NK-92 (cell line): ENCODE results near the gene CCKAR.
"Not testable (repeated sequence)": the region's sequence is repeated elsewhere in the genome, so short reads cannot be mapped to it uniquely, and the experiment has no call there.

Experiments used
- DNase-seq: peaks from one replicate; lab custom pipeline; 2025; ENCODE audit not compliant: unreplicated experiment; lab: John Stamatoyannopoulos, UW

Gene CCKAR, protein sequence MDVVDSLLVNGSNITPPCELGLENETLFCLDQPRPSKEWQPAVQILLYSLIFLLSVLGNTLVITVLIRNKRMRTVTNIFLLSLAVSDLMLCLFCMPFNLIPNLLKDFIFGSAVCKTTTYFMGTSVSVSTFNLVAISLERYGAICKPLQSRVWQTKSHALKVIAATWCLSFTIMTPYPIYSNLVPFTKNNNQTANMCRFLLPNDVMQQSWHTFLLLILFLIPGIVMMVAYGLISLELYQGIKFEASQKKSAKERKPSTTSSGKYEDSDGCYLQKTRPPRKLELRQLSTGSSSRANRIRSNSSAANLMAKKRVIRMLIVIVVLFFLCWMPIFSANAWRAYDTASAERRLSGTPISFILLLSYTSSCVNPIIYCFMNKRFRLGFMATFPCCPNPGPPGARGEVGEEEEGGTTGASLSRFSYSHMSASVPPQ

DNA sequence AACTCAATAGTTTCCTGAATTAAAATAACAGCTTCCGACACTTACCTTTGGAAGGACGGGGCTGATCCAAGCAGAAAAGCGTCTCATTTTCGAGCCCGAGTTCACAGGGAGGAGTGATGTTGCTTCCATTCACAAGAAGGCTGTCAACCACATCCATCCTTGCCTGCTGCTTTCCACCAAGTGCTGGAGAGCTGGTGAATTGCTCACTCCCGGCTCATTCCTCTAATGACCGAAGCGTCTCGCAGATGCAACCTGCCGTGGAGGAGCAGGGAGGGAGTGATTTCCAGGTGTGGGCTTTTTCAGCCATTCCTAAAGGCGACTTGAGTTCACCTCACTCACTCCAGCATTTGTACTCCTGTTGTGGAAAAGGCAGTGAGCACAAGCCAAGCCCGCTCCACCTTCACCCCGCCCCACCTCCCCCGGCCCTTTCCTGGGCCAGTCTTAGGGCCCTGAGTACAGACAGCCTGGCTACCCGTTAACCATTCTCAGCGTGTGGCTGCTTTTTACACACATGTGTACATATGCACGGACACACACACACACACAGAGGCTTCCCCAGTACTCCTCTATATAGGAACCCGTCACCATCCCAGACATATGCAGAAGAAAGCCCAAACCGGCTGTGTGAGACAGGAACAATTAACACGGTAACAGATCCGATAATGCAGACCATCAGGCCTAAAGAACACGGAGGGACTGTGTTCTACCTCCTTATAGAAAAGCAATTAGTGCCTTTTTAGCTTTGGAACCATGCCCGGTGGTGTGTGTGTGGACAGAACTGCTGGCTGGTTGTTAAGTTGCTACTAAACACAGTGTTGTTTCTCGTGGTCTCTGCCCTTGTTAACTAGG lies at the start of gene CCKAR:
CCKAR (minus strand) TSS at position 374 of the 849 bp plus-strand sequence; CDS start at position 157, 217 bp downstream.
- DNase-seq = no peak

DNA sequence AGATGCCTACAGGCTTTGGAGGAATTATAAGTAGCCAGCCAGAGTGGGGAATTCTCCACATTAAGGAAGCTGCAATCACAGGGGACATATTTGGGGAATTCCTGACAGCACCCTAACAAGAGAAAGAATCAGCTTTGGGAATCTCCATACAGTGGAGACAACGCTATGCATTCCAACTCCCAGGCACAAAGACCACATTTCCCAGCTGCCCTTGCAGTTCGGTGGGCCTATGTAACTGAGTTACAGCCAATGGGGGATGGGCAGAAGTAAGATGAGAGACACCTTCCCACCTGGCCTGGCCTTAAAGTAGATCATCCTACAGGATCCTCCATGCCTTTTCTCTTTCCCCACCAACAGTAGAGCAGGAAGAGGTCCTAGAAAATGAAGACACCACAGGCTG lies 43.4 kb upstream of the CCKAR start:
- no peak for DNase-seq

GRCh38 chr4:26531491-26532116 lies 41.3 kb upstream of the CCKAR start:
- DNase-seq = no peak

DNA sequence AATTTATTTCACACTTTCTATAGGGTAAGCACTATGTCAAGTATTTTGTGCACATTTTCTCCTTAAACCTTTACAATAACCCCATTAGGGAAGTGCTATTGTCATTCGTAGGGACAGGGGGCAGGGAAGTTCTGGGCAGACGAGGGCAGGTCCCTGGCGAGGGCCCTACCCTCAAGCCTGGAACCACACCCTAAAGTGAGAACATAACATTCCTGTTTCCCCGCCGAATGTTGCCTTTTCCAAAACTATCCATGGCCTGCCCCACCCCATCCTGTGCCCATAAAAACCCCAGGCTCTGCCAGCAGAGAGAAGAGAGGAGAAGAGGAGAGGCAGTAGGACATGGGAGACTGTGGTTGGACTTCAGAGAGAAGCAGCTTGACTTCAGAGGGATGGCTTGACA lies 39.8 kb upstream of the CCKAR start:
- no peak for DNase-seq

DNA sequence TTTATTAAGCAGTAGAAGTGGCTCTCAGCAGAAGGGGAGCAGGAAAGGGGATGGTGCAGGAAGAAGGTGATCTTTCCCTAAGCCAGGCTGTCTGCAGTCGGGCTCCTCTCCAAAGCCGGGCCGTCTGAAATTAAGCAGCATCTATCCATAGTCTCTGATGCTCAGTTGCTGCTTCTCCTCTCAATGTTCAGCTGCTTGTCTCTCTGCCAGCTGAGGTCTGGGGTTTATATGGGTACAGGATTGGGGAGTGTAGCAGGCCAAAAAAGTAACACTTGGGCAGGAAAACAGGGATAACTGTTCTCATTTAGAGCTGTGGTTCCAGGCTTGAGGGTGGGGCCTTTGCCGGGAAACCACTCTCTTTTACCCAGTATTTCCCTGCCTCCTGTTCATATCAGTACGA lies 39.2 kb upstream of the CCKAR start:
- DNase-seq = no peak

DNA sequence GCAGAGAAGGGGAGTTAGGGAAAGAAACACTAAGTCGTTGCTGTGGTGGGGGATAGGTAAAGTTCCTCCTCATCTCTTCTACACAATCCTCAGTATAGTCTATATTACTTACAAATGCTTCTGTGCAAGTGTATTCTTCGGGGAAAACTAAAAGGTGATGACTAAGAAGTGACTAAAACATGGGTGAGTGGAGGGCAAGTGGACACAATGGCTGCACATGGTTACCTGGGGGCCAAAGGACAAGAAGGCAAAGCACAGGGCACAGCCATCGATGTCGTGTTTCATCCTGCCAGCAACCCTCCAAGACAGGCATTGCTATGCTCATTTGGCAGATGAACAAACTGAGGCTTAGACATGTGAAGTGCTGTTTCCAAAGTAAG lies 35.5 kb upstream of the CCKAR start:
- DNase-seq = no peak

DNA sequence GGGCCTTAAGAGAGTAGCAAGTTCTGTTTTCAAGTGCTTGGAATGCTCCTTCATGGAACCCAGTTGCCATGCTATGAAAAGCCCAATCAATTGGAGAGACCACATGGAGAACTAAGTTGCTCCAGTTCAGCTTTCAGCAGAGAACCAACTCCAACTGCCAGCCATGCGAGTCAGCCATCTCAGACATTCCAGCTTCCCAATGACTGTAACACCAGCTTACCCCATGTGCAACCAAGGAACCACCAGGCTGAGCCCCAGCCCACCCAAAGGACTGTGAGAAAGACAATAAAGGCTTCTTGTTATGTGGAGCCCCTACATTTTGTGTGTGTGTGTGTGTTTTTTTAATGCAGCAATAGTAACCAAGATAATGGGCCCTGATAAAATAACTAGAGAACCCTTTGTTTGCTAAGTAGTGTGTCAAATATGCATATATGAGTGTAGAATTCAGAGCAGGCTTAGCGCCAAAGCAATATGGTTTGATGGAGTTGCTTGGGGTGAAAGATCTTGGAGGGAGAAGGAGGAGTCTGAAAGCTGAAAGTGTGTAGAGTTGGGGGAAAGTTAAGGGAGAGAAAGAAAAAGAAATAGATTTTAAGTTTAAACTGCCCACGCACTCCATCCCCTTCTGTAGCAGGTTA lies 35.0 kb upstream of the CCKAR start:
- DNase-seq = no peak

DNA sequence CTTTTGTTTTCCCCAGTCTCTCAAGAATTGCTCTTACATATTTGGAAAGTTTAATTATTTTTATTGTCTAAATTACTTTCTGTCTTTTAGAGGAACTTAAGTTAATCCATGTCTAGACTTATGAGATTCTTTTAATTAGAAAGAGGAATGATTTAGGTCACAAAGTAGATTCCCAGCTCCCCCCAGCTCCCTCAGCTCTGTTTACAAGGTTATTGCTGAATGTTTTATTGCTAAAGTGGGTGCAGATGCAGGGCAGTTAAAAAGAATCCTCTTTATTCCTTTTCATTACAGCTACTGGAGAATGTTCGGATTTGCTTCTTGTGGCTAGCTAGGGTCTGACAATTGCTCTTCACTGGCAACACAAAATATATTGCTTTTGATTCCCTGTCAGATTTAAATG lies 33.7 kb upstream of the CCKAR start:
- DNase-seq = no peak

- no peak for DNase-seq
Measured at GRCh38 chr4:26522478-26522877, 32.2 kb upstream of the CCKAR start.

GRCh38 chr4:26520728-26521450 lies 30.6 kb upstream of the CCKAR start:
- no peak for DNase-seq

DNA sequence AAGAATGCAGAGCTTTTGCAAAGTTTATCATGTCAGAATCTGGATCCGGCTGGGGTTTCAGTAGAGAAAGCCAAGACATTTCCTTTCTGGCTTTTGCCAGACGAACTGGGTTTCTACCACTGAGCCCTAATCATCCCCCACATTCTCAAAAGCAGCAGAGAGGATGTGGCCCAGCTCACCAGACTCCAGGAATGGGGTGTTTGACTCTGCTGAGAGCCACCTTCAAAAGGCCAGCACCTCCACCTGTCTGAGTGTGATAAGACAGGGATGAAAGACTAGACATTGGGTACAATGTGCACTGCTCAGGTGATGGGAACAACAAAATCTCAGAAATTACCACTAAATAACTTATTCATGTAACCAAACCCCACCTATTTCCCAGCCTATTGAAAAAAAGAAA lies 25.7 kb upstream of the CCKAR start:
- DNase-seq = no peak

GRCh38 chr4:26510334-26510964 lies 20.2 kb upstream of the CCKAR start:
- DNase-seq = no peak

GRCh38 chr4:26509681-26510333 lies 19.5 kb upstream of the CCKAR start:
- DNase-seq = no peak

DNA sequence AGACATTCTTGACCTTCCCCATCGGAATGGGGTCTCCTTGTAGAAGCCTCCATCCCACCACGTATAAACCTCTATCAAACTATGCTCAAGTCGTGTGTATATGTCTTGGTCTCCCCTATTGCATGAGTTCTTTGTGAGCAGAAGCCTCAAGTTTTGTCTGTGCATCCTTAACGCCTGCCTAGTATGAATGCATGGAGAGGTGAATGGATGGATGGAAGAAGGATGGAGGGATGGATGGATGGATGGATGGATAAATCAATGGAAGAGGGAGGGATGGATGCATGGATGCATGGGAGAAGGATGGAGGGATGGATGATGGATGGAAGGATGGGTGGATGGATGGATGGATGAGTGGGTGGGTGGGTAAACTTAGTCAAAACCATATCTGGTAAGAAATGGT lies 17.0 kb upstream of the CCKAR start:
- DNase-seq = no peak

GRCh38 chr4:26503844-26504243 lies 13.6 kb upstream of the CCKAR start:
- no peak for DNase-seq

- DNase-seq = no peak
Measured at GRCh38 chr4:26503427-26503826, 13.1 kb upstream of the CCKAR start.

DNA sequence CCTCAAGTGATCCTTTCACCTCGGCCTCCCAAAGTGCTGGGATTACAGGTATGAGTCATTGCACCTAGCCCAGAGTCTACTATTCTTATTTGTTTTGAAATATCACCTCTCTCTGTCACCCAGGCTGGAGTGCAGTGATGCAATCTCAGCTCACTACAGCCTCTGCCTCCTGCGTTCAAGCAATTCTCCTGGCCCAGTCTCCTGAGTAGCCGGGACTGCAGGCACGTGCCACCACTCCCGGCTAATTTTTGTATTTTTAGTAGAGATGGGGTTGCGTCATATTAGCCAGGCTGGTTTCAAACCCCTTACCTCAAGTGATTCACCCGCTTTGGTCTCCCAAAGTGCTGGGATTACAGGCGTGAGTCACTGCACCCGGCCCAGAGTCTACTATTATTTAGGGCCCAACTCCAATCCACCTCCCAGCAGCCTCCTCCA lies 10.3 kb upstream of the CCKAR start:
- DNase-seq = not testable (repeated sequence)

GRCh38 chr4:26496207-26496783 lies 6.0 kb upstream of the CCKAR start:
- DNase-seq = no peak

DNA sequence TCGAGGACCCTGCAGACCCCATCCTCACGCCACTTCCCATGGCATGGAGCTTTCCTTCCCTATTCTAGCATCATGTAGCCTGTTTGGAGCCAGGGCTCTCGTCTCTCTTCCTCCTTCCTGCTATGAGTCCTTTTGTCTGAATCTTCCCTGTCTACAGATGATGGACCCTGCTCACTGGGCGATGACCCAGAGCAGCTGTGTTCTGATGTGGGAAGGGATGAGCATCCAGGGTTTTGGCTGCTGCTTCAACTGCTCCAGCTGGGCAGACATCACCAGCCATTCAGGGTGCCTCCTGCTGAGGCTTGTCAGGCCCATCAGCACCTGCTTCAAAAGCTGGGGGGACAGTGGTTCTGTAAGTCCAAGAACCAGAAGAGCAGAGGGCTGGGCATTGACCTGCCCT lies 3.2 kb upstream of the CCKAR start:
- no peak for DNase-seq
